GM19023 (cell line): Measurements from ENCODE around the gene MVD.

Source experiments
- ATAC-seq: cut with Tn5 transposase; IDR thresholded peaks from one replicate; pipeline ENCODE4 v1.9.1; 2021; ENCODE audit warnings: mild to moderate bottlenecking, moderate library complexity; ENCODE audit not compliant: unreplicated experiment

MVD gene

DNA sequence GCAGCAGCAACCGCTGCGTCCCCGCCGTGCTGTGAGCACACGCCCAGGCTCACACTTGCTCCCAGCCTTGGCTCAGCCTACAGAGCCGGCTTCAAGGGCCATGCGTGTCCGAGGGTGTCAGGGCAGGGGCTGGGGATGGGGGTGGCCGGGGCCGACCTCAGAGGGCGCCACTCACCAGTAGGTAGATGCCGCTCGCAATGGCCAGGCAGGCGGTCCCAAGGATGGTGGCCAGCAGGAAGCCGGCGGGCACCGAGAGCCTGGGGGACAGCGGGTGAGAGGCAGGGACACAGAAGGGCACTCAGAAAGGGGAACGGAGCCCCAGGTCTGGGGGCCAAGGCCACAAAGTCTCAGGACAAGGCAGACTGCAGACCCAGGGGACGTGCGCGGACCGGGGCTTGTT is 16.9 kb downstream of the MVD start:
- ATAC-seq, result no peak

DNA sequence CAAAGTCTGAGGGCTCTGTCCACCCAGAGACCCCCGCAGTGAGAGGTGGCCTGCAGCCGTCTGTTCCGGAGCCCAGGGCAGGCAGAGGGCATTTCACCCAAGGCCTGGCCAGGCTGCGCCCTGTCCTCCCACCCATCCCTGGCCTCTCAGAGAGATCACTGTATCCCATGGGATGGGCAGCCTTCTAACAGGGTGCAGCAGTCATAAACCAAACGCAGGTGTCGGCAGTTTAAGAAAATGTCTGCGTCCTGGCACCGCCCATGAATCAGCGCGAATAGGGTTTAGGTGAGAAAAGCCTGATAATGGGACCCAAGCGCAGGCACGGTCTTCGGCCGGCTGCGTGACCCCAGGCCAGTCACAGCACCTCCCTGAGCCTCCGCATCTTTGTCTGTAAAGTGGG is 17.4 kb downstream of the MVD start:
- no peak for ATAC-seq

- ATAC-seq, result no peak
These were observed 19.3 kb downstream of the MVD start for GRCh38 chr16:88643644-88643932.

- ATAC-seq, result no peak
These were observed 19.8 kb downstream of the MVD start for GRCh38 chr16:88642881-88643643.

GRCh38 chr16:88640498-88641247 is 22.2 kb downstream of the MVD start:
- no peak for ATAC-seq

- ATAC-seq, result no peak
These were observed 22.8 kb downstream of the MVD start for GRCh38 chr16:88640039-88640495.

DNA sequence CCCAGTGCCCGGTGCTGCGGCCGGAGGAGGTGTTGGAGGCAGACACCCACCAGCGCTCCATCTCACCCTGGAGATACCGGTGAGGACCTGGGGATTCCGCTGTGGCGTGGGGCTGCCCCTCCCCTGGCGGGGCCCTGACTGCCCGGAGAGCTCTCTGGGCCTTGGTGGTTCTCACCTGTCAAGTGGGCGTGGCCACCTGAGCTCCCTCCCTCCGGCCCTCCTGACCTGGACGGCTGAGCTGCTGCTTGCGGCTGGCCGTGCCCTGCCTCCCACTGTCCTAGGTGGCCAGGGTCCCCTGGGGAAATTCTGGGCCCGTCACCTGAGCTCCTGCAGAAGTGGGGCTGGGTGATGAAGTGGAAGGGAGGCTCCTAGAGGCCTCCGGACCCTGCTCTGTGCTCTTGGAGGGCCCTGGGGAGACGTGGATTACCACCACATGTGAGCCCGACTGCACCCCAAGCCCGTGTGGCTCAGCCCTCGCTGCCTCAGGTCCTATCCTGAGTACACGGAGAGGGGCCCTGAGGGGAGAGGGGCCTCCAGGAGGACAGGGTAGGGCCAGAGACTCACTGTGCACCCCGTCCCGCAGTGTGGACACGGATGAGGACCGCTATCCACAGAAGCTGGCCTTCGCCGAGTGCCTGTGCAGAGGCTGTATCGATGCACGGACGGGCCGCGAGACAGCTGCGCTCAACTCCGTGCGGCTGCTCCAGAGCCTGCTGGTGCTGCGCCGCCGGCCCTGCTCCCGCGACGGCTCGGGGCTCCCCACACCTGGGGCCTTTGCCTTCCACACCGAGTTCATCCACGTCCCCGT is 23.5 kb downstream of the MVD start:
- ATAC-seq, result no peak

DNA sequence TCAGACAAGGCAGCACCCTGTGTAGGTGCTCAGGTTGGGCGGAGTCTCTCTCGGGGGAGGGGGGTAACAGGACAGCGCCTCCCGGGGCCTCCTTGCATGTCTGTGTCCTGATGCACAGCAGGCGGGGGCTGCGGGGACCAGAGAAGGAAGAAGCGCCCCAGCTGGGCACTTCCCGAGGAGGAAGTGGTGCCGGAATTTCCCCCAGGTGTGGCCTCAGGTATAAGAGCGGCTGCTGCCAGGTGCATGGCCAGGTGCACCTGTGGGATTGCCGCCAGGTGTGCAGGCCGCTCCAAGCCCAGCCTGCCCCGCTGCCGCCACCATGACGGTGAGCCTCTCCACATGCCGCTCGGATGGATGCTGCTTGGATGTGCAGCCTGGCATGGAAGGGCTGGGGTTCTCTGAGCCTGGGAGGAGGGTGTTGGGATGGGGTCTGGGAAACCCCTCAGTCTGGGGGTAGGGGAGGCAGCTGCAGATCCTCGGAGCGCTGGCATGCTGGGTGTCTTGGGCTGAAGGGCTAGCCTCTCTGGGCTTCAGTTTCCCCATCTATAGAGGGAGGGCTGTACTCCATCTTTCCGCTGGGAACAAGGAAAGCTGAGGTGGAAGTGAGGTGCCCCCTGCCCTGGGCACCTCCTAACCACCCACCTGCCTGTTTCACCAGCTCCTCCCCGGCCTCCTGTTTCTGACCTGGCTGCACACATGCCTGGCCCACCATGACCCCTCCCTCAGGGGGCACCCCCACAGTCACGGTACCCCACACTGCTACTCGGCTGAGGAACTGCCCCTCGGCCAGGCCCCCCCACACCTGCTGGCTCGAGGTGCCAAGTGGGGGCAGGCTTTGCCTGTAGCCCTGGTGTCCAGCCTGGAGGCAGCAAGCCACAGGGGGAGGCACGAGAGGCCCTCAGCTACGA is 24.3 kb downstream of the MVD start, which contains the start of gene IL17C:
Gene IL17C, plus strand, starts transcription at position 250 of the 908 bp plus-strand sequence. Its CDS starts 70 bp downstream, at position 320.
- ATAC-seq, result no peak

GRCh38 chr16:88636488-88637265 is 26.2 kb downstream of the MVD start:
- ATAC-seq, result no peak

DNA sequence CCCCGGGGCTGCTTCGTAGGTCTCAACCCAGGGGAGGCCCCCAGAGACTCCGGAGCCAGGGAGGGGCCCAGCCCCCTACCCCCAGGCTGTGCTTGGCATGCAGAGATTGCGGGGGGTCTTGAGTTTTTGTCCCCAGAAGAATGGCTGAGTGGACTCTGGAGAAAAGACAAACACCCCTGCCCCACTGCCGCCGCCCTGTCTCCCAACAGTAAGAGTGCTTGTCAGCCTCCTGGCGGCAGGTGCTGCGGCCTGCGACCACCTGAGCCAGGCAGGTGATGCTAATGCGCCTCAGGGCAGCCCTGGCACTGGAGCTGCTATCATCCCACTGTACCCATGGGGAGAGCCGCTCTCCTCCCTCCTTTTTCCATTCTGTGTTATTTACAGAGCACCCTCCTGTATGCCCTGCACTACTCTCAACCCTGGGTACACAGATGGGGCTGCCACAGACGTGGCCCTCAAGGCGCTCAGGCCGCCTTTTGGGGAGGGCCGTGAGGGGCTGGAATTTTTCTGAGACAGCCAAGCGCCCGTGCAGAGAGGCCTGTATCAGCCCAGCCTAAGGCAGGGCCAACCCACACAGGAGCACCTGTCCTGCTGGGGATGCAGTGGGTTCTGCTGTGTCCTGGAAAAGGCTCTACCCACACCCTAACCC is 27.1 kb downstream of the MVD start:
- ATAC-seq, result no peak

DNA sequence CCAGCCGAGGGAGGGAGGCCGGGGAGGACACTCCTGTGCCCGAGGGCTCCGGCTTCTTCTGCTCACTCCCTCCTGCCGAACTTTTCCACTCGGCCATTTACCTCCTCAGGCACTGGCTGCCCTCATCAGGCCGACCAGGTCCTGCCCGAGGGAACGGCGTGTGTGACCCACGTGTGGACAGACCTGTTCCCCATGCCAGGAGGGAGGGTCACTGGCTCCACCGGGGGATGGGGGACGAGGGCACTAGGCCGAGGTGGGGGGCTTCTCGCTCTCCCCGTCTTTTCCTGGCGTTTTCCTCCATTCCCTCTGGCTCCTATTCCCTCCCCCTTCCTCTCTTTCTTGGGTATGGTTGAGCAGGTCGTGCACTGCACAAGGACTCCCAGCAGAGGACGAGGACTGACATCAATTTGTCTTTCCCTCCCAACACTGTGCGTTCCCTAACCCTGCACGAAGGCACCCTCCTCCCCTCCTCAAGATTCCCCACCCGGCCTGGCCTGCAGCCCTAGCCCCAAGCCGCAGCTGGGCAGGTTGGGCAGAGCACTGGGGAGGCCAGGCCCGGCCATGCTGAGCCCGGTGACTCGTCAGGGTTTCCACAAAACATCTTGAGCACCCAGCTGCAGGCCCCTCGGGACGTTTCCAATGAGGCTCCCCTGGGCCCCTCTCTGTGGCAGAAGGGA is 27.8 kb downstream of the MVD start:
- no peak for ATAC-seq

- peak; percentile 46 for ATAC-seq
These were observed 28.5 kb downstream of the MVD start for GRCh38 chr16:88634141-88634993.

GRCh38 chr16:88633684-88634140 is 29.2 kb downstream of the MVD start:
- peak; percentile 37 for ATAC-seq

DNA sequence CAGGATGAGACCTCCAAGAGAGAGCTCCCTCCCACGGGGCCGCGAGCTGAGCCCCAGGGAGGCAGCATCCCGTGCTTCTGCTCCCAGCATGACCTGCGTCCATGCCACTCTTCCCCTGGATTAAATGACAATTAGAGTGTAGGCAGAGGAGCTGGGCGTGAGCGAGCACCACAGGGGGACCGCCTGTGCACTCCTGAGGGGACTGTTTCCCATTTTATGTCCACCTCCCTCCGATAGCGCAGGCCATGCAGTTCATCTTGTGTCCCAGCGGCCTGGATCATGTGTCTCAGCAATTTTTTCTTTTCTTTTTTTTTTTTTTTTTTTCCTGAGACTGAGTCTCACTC is 30.3 kb downstream of the MVD start:
- ATAC-seq, result no peak

- no peak for ATAC-seq
These were observed 30.8 kb downstream of the MVD start for GRCh38 chr16:88631920-88632586.

GRCh38 chr16:88631384-88631783 is 31.5 kb downstream of the MVD start:
- ATAC-seq, result no peak

GRCh38 chr16:88630941-88631340 is 31.9 kb downstream of the MVD start:
- ATAC-seq, result no peak
